Pancreas (tissue), 10 donors: ENCODE measurements around the gene XPO6. TPM values are rescaled to one million over a fixed set of nuclear protein-coding genes. Genes with fewer than 3 reads are reported as not detected.

ENCODE experiments used
- ATAC-seq, 4 donors: fragments of 200-7000 bp; cut with Tn5 transposase; one replicate each; pipeline versions ENCODE4 v1.8.0 to v1.9.1; 2020; ENCODE audit warnings: mild to moderate bottlenecking in 4 of 4, moderate library complexity in 4 of 4
- DNase-seq, 6 donors: peaks; one replicate each; pipeline ENCODE4 v3.0.0-alpha.2; 2020
- FAIRE-seq: peaks from 2 replicates; lab custom pipeline; 2012; peaks lifted over from hg19 to GRCh38; lab: Jason Lieb, UNC
- H3K27ac ChIP-seq, 4 donors: fragments of 200-600 bp; sonication (generic); 1 replicate in 3 of 4; 2 replicates in 1 of 4; pipeline versions ENCODE4 v1.5.0 to v1.8.0; 2020
- H3K27me3 ChIP-seq, 4 donors: fragments of 200-600 bp; one replicate each; pipeline ENCODE4 v1.8.0; 2021
- H3K36me3 ChIP-seq, 3 donors: fragments of 200-600 bp; sonication (generic) in 1 of 3; one replicate each; pipeline versions ENCODE4 v1.5.0 to v1.8.0; 2020 to 2021
- H3K4me1 ChIP-seq, 3 donors: fragments of 200-600 bp; one replicate each; pipeline ENCODE4 v1.8.0; 2021
- H3K4me3 ChIP-seq, 4 donors: fragments of 200-600 bp; sonication (generic) in 2 of 4; one replicate each; pipeline versions ENCODE4 v1.5.0 to v1.8.0; 2020 to 2021
- H3K9me3 ChIP-seq, 4 donors: fragments of 200-600 bp; one replicate each; pipeline ENCODE4 v1.8.0; 2021
- CTCF ChIP-seq, 4 donors: fragments of 200-600 bp; sonication (generic) in 3 of 4; IDR thresholded peaks; one replicate each; pipeline versions ENCODE4 v1.5.0 to v1.8.0; 2021; ENCODE audit warnings: antibody characterized with exemption in 4 of 4
- WGBS, 2 donors: extraction: QIAGEN DNeasy Blood & Tissue Kit; methylation state at CpG; one replicate each; pipeline ENCODE4 v1.1.7; 2013; 5-methylcytosine and 5-hydroxymethylcytosine counted together
- intact Hi-C, 3 donors: fragments of 100-400 bp; cut with DNase I; formaldehyde crosslinking; loops; one replicate each; pipeline versions ENCODE4 v1.11.1 to v1.14.2; 2022
- polyA plus RNA-seq, 2 donors: library from polyadenylated mRNA; stranded (reverse); fragments of 200-250 nt; gene quantifications; one replicate each; pipeline ENCODE4 v1.2.3, GENCODE V29; 2013
- total RNA-seq, 6 donors: library from RNA; stranded (reverse); fragmentation: NEBNext Ultra II Directional in 4 of 6; extraction: Animal tissue kit (Norgen Biotek cat#: 25700) in 4 of 6; gene quantifications; one replicate each; pipeline versions ENCODE4 v1.2.1 to v1.2.4, GENCODE V29; 2021 to 2023
- donor health status: healthy with polysubstance abuse.
- donor health status: DM: no; HTN: no; CAD: no; lungs with moderate emphysema.
- donor health status: DM: no; HTN: no; CAD: no.
- donor health status: control.
- donor health status: control.
- donor health status: Bipolar disorder and iron deficiency.
- donor health status: DM: yes; HTN: yes; CAD: no.
- donor health status: DM: no; HTN: no; CAD: no.
- donor health status: DM: no; HTN: no; CAD: no.
- donor health status: DM: yes; HTN: yes; CAD: no.

The XPO6 gene
- total RNA-seq = 10 to 100 TPM; 32.6 to 46.5 (median 36.4) TPM
- polyA plus RNA-seq = 10 to 100 TPM; 66.6 to 73.6 TPM

- Histone ChIP-seq H3K4me3 (peak within 1 kb of the TSS; percentile 62 to 88 (median 84)), H3K27ac (peak within 1 kb of the TSS in 3 of 4 donors; percentile 44 to 73 (median 58)), H3K27me3 (no peaks in the 10 kb centered on the region), H3K4me1 (peaks cover 0 to 6% (median 3%) of the 10 kb centered on the region in 3 donors), H3K36me3 (no peaks in the 10 kb centered on the region), H3K9me3 (no peaks in the 10 kb centered on the region)
- DNase-seq (peak; percentile 94 to 99 (median 98)), FAIRE-seq (no peak), ATAC-seq (peak; percentile 91 to 98 (median 94))
- no peak for TF ChIP-seq CTCF (IDR thresholded peaks at IDR 0.05)
- intact Hi-C loops = no loop called here
- 2 to 4% methylated on average over 44 to 76 of the region's 76 CpGs for WGBS, 2 donors
Observed at GRCh38 chr16:28211758-28212531, at the start of gene XPO6. XPO6 (minus strand) TSS chr16:28211965; CDS start chr16:28211368, 597 bp downstream.

GRCh38 chr16:28260193-28260592 is 48.4 kb upstream of the XPO6 start:
- TF ChIP-seq CTCF (IDR thresholded peaks at IDR 0.05) = no peak
- no peak overlapping the region for H3K27ac ChIP-seq
- H3K4me1 ChIP-seq = no peaks in the 10 kb centered on the region
- no peak for FAIRE-seq
- WGBS, 2 donors = 80 to 85% methylated on average over 1 of the region's 1 CpG
- DNase-seq = no peak
- no peak for ATAC-seq
- intact Hi-C loops = no loop called here
- H3K36me3 ChIP-seq = no peaks in the 10 kb centered on the region
- H3K4me3 ChIP-seq = no peak overlapping the region
- H3K9me3 ChIP-seq = no peaks in the 10 kb centered on the region
- H3K27me3 ChIP-seq = no peaks in the 10 kb centered on the region

- no peak for ATAC-seq
- WGBS, 2 donors = 79 to 83% methylated on average over 7 of the region's 7 CpGs
- no peak for TF ChIP-seq CTCF (IDR thresholded peaks at IDR 0.05)
- no peak for FAIRE-seq
- intact Hi-C loops = no loop called here
- DNase-seq = no peak
- no peaks in the 10 kb centered on the region for H3K27me3 ChIP-seq
- no peak overlapping the region for H3K27ac ChIP-seq
- H3K9me3 ChIP-seq = no peaks in the 10 kb centered on the region
- H3K4me1 ChIP-seq = no peaks in the 10 kb centered on the region
- no peak overlapping the region for H3K4me3 ChIP-seq
- H3K36me3 ChIP-seq = no peaks in the 10 kb centered on the region
Observed at GRCh38 chr16:28259781-28260150, 48.0 kb upstream of the XPO6 start.

GRCh38 chr16:28259091-28259780 is 47.5 kb upstream of the XPO6 start:
- no peak overlapping the region for H3K27ac ChIP-seq
- no peaks in the 10 kb centered on the region for H3K27me3 ChIP-seq
- no peaks in the 10 kb centered on the region for H3K9me3 ChIP-seq
- no peaks in the 10 kb centered on the region for H3K36me3 ChIP-seq
- no peaks in the 10 kb centered on the region for H3K4me1 ChIP-seq
- ATAC-seq (no peak), DNase-seq (no peak), FAIRE-seq (no peak)
- 60 to 65% methylated on average over 20 to 29 of the region's 29 CpGs for WGBS, 2 donors
- no peak overlapping the region for H3K4me3 ChIP-seq
- intact Hi-C loops = no loop called here
- TF ChIP-seq CTCF (IDR thresholded peaks at IDR 0.05) = no peak
